Activated T-helper 1 cell treated with Interleukin-2 at 50 U/mL for 16 hours (primary cell): ENCODE data around the gene HIBADH.

Experiments
- DNase-seq: peaks from one replicate; pipeline ENCODE4 v3.0.0-alpha.2; 2020; ENCODE audit warnings: low read depth

HIBADH gene

GRCh38 chr7:27635728-27636127, 27.0 kb downstream of the HIBADH start:
- no peak for DNase-seq

GRCh38 chr7:27634671-27635493, 27.8 kb downstream of the HIBADH start:
- no peak for DNase-seq

GRCh38 chr7:27633062-27633461, 29.6 kb downstream of the HIBADH start:
- DNase-seq = no peak

GRCh38 chr7:27631391-27631790, 31.3 kb downstream of the HIBADH start:
- DNase-seq = no peak

- no peak for DNase-seq
These were observed 35.5 kb downstream of the HIBADH start for GRCh38 chr7:27627146-27627545.

- no peak for DNase-seq
These were observed 43.2 kb downstream of the HIBADH start for GRCh38 chr7:27619492-27619891.

- DNase-seq = no peak
These were observed 44.9 kb downstream of the HIBADH start for GRCh38 chr7:27617651-27618381.

- no peak for DNase-seq
These were observed 45.7 kb downstream of the HIBADH start for GRCh38 chr7:27616914-27617548.

GRCh38 chr7:27616186-27616491, 46.5 kb downstream of the HIBADH start:
- DNase-seq = no peak

- DNase-seq = no peak
These were observed 47.1 kb downstream of the HIBADH start for GRCh38 chr7:27615420-27616185.

- no peak for DNase-seq
These were observed 48.6 kb downstream of the HIBADH start for GRCh38 chr7:27614095-27614494.

- no peak for DNase-seq
These were observed 51.6 kb downstream of the HIBADH start for GRCh38 chr7:27611059-27611458.

GRCh38 chr7:27608776-27609495, 53.7 kb downstream of the HIBADH start:
- DNase-seq = no peak

- no peak for DNase-seq
These were observed 55.5 kb downstream of the HIBADH start for GRCh38 chr7:27607210-27607606.

- DNase-seq = no peak
These were observed 56.1 kb downstream of the HIBADH start for GRCh38 chr7:27606270-27607209.

GRCh38 chr7:27605689-27606269, 56.9 kb downstream of the HIBADH start:
- no peak for DNase-seq

- no peak for DNase-seq
These were observed 57.4 kb downstream of the HIBADH start for GRCh38 chr7:27605283-27605682.

GRCh38 chr7:27603813-27604212, 58.9 kb downstream of the HIBADH start:
- no peak for DNase-seq

GRCh38 chr7:27602766-27603165, 59.9 kb downstream of the HIBADH start:
- no peak for DNase-seq

- DNase-seq = no peak
These were observed 61.5 kb downstream of the HIBADH start for GRCh38 chr7:27601217-27601616.
